ENCODE data around the gene GRIN2A.

- TF ChIP-seq, protein P1, sequence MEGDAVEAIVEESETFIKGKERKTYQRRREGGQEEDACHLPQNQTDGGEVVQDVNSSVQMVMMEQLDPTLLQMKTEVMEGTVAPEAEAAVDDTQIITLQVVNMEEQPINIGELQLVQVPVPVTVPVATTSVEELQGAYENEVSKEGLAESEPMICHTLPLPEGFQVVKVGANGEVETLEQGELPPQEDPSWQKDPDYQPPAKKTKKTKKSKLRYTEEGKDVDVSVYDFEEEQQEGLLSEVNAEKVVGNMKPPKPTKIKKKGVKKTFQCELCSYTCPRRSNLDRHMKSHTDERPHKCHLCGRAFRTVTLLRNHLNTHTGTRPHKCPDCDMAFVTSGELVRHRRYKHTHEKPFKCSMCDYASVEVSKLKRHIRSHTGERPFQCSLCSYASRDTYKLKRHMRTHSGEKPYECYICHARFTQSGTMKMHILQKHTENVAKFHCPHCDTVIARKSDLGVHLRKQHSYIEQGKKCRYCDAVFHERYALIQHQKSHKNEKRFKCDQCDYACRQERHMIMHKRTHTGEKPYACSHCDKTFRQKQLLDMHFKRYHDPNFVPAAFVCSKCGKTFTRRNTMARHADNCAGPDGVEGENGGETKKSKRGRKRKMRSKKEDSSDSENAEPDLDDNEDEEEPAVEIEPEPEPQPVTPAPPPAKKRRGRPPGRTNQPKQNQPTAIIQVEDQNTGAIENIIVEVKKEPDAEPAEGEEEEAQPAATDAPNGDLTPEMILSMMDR (IDR thresholded peaks at IDR 0.05), result no peak
- no peak for TF ChIP-seq POLR2A (IDR thresholded peaks at IDR 0.05)
These were observed 315.1 kb downstream of the GRIN2A start for GRCh38 chr16:9867176-9867575.
